HepG2 (cell line): ENCODE measurements around the gene DOCK1. TPM values are rescaled to one million over a fixed set of nuclear protein-coding genes. Genes with fewer than 3 reads are reported as not detected.

ENCODE experiments used
- ATAC-seq: fragments of 200-7000 bp; cut with Tn5 transposase; 3 replicates; pipeline ENCODE4 v1.9.1; 2020; ENCODE audit warnings: mild to moderate bottlenecking, moderate library complexity
- BruUV-seq: library from RNA; stranded (reverse); fragments of 400-500 nt; replicated peaks from 2 replicates; lab custom pipeline; 2021; lab: Mats Ljungman, UMichigan
- CTCF ChIA-PET: fragments of 300-600 bp; formaldehyde crosslinking; extraction: SDS; loops from one replicate; lab custom pipeline; 2021; ENCODE audit warnings: low total read pairs, inconsistent platforms, low intra/inter-chr PET ratio; lab: Yijun Ruan, JAX
- POLR2A ChIA-PET: fragments of 350-600 bp; sonication (Branson Sonifier 250); formaldehyde crosslinking; loops from one replicate; lab custom pipeline; 2020; ENCODE audit warnings: antibody characterized with exemption, inconsistent platforms; lab: Yijun Ruan, JAX
- DNase-seq: peaks from one replicate; pipeline ENCODE4 v3.0.0-alpha.2; 2015; ENCODE audit warnings: low spot score
- FAIRE-seq: peaks from 3 replicates; lab custom pipeline; 2011; peaks lifted over from hg19 to GRCh38; lab: Jason Lieb, UNC
- H2AFZ ChIP-seq: one replicate; pipeline ENCODE4 v1.6.1; 2011; ENCODE audit warnings: low read length, inconsistent platforms
- H3K27ac ChIP-seq: fragments of 300-600 bp; 3 replicates; pipeline ENCODE4 v1.8.0; 2011; ENCODE audit warnings: mixed run types, mild to moderate bottlenecking, mixed read lengths, low read length, inconsistent platforms; ENCODE audit not compliant: insufficient read depth; ENCODE audit errors: extremely low read length
- H3K27me3 ChIP-seq, 2 experiments: fragments of 200-600 bp in 1 of 2; 2 replicates in 1 of 2; 3 replicates in 1 of 2; pipeline versions ENCODE4 v1.6.0 to v1.8.0; 2011; ENCODE audit warnings: low read length in 2 of 2, mild to moderate bottlenecking in 2 of 2, moderate library complexity in 2 of 2, inconsistent platforms in 1 of 2; ENCODE audit not compliant: insufficient read depth in 2 of 2, control insufficient read depth in 1 of 2
- H3K36me3 ChIP-seq, 2 experiments: fragments of 200-600 bp in 1 of 2; replicated peaks in 1 of 2; 2 replicates in 1 of 2; 3 replicates in 1 of 2; pipeline versions ENCODE4 v1.5.1 to v1.8.0; 2011; ENCODE audit warnings: low read length in 2 of 2, inconsistent platforms in 1 of 2; ENCODE audit not compliant: insufficient read depth in 2 of 2, control insufficient read depth in 1 of 2
- H3K4me1 ChIP-seq: 2 replicates; pipeline ENCODE4 v1.5.1; 2012; ENCODE audit warnings: low read length, inconsistent platforms; ENCODE audit not compliant: insufficient read depth
- H3K4me2 ChIP-seq: 2 replicates; pipeline ENCODE4 v1.6.0; 2011; ENCODE audit warnings: low read depth, low read length, inconsistent platforms
- H3K4me3 ChIP-seq, 3 experiments: fragments of 200-600 bp in 1 of 3; sonication (generic), shearing (Covaris generic) in 1 of 3; replicated peaks in 1 of 3; 2 replicates each; pipeline ENCODE4 v1.5.1; 2011 to 2016; ENCODE audit warnings: low read length in 3 of 3, inconsistent platforms in 2 of 3, low read depth in 2 of 3, mild to moderate bottlenecking in 2 of 3, control low read depth in 1 of 3, mixed read lengths in 1 of 3; ENCODE audit not compliant: insufficient read depth in 1 of 3
- H3K79me2 ChIP-seq: one replicate; pipeline ENCODE4 v1.6.1; 2011; ENCODE audit warnings: low read length, inconsistent platforms; ENCODE audit not compliant: insufficient read depth
- H3K9ac ChIP-seq: 2 replicates; pipeline ENCODE4 v1.6.0; 2011; ENCODE audit warnings: mild to moderate bottlenecking, low read depth, low read length, inconsistent platforms; ENCODE audit not compliant: insufficient read depth
- H3K9me3 ChIP-seq: 2 replicates; pipeline ENCODE4 v1.5.1; 2012; ENCODE audit warnings: mild to moderate bottlenecking, low read length
- H4K20me1 ChIP-seq: 2 replicates; pipeline ENCODE4 v1.6.0; 2011; ENCODE audit warnings: inconsistent platforms, mild to moderate bottlenecking, low read length, moderate library complexity; ENCODE audit not compliant: insufficient read depth
- ELF4 ChIP-seq: sonication (generic); formaldehyde crosslinking; IDR thresholded peaks from 2 replicates; pipeline ENCODE4 v1.5.0; 2020; ENCODE audit warnings: missing genetic modification reagents, mild to moderate bottlenecking, moderate library complexity, borderline replicate concordance
- ETV6 ChIP-seq: sonication (generic); formaldehyde crosslinking; conservative IDR thresholded peaks from 2 replicates; pipeline ENCODE4 v1.4.0; 2020; ENCODE audit warnings: missing genetic modification reagents
- HDAC2 ChIP-seq: sonication (generic); formaldehyde crosslinking; IDR thresholded peaks from 2 replicates; pipeline ENCODE4 v1.4.0; 2020; ENCODE audit warnings: missing genetic modification reagents
- NPAS2 ChIP-seq: sonication (generic); formaldehyde crosslinking; IDR thresholded peaks from 2 replicates; pipeline ENCODE4 v1.8.0; 2022; ENCODE audit warnings: mild to moderate bottlenecking, missing genetic modification reagents, borderline replicate concordance
- STAG1 ChIP-seq: sonication (generic); formaldehyde crosslinking; IDR thresholded peaks from 2 replicates; pipeline ENCODE4 v1.4.0; 2020; ENCODE audit warnings: missing genetic modification reagents
- XRCC5 ChIP-seq: fragments of 200-400 bp; formaldehyde crosslinking; optimal IDR thresholded peaks from 2 replicates; pipeline ENCODE3; 2017; ENCODE audit warnings: mild to moderate bottlenecking, low read length
- ZNF350 ChIP-seq: sonication (generic); formaldehyde crosslinking; IDR thresholded peaks from 2 replicates; pipeline ENCODE4 v1.4.0; 2020; ENCODE audit warnings: mild to moderate bottlenecking, low read depth, missing genetic modification reagents, borderline replicate concordance
- WGBS: methylation state at CpG from one replicate; pipeline ENCODE4 v1.1.6; 2017; ENCODE audit warnings: low lambda C conversion rate; 5-methylcytosine and 5-hydroxymethylcytosine counted together
- in situ Hi-C: cut with HindIII; loops from 2 replicates; pipeline ENCODE4 v1.10.0; 2017; ENCODE audit warnings: low pct_unique_long_range_greater_than_20kb; ENCODE audit not compliant: extremely low pct_ligation_motif_present
- intact Hi-C: fragments of 100-400 bp; cut with micrococcal nuclease; formaldehyde crosslinking; loops from one replicate; pipeline ENCODE4 v1.10.0; 2022; ENCODE audit not compliant: unreplicated experiment
- polyA plus RNA-seq, 8 experiments: library from polyadenylated mRNA; depleted of rRNA in 3 of 8; stranded (reverse) in 7 of 8; unstranded in 1 of 8; fragments of >200 nt; fragmentation: Illumina TruSeq in 4 of 8; extraction: Trizol in 4 of 8; gene quantifications; 2 replicates each; pipeline versions ENCODE4 v1.2.1 to v1.2.3, GENCODE V29; 2011 to 2016; ENCODE audit warnings: low read depth in 4 of 8, missing spikeins in 1 of 8, mixed read lengths in 1 of 8; ENCODE audit not compliant: insufficient read depth in 1 of 8
- total RNA-seq, 5 experiments: library from RNA; depleted of rRNA; stranded (reverse); fragments of >200 nt; fragmentation: Illumina TruSeq; extraction: Trizol; gene quantifications; 2 replicates each; pipeline ENCODE4 v1.2.3, GENCODE V29; 2016; ENCODE audit warnings: low read depth in 1 of 5
- TF ChIP-seq, protein P1 (sequence below): sonication (generic); formaldehyde crosslinking; IDR thresholded peaks from 2 replicates; pipeline ENCODE4 v1.5.0; 2020; ENCODE audit warnings: mild to moderate bottlenecking, missing genetic modification reagents, moderate library complexity

DOCK1 gene
- total and polyA plus RNA-seq, 2 of the 13 experiments (the other 11 are each of a cell fraction or from before 2014, with no cell fraction given) = 8.3 to 25.5 TPM

GRCh38 chr10:127486355-127486754, 581.1 kb downstream of the DOCK1 start:
- intact Hi-C loops = no loop called here
- H3K4me2 ChIP-seq = no peak overlapping the region
- H3K4me3 ChIP-seq = no peak overlapping the region
- TF ChIP-seq ETV6 (CRISPR knock-in tag) (no peak), HDAC2 (CRISPR knock-in tag) (no peak)
- no peak for FAIRE-seq
- BruUV-seq = no TSS peak
- H4K20me1 ChIP-seq = no peaks in the 10 kb centered on the region
- no peak for ATAC-seq
- H3K9me3 ChIP-seq = no peaks in the 10 kb centered on the region
- WGBS = 21% methylated on average over 6 of the region's 6 CpGs
- no peak overlapping the region for H3K27ac ChIP-seq
- no peaks in the 10 kb centered on the region for H3K4me1 ChIP-seq
- H3K36me3 ChIP-seq = no peaks in the 10 kb centered on the region
- in situ Hi-C loops = no loop called here
- no peak for DNase-seq
- H2AFZ ChIP-seq = no peak overlapping the region
- CTCF ChIA-PET = no interaction called here
- H3K9ac ChIP-seq = no peak overlapping the region
- H3K79me2 ChIP-seq = no peaks in the 10 kb centered on the region
- POLR2A ChIA-PET = interaction anchor here (1.3 kb wide), 1 partner anchor 18 kb away, joined by 3 read pairs; no protein-coding TSS in a partner anchor
- peaks cover 0 to 13% of the 10 kb centered on the region in 2 experiments; a peak in 2 of 5 replicates for H3K27me3 ChIP-seq

DNA sequence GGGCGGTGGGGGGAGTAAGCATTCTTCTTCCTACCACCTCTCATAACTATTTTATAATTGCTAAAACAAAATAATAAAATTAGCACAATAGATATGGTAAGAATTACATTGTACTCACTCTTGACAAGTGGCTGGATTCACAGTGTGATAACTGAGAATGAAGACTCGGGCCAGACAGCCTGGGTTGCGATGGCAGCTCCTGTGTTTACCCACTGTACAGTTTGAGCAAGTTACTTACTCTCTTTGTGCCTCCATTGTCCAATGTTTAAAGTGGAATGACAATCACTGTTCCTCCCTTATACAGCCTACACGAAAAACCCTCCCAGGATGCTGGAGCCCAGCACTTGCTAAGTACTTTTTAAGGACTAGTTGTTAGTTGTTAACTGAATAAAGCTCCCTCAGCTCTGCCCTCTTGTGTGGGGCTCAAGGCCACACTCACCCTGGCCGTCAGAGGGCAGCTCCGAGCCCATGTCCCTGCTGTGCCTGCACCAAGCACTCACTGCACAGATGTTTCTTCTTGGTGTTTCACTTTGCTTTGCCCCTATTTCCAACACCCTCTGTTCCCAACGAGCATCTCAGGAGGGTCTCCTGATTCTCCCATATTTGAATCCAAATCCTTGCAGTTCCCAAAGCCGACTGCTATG, 587.5 kb downstream of the DOCK1 start:
- H3K4me1 ChIP-seq = no peaks in the 10 kb centered on the region
- DNase-seq = no peak
- FAIRE-seq = peak; percentile 51
- H3K9me3 ChIP-seq = no peaks in the 10 kb centered on the region
- CTCF ChIA-PET = no interaction called here
- H3K27me3 ChIP-seq = peaks cover 1 to 31% of the 10 kb centered on the region in 2 experiments; a peak in 3 of 5 replicates
- intact Hi-C loops = loop anchor here (2.0 kb wide), 1 partner anchor 362 kb away; no protein-coding TSS in a partner anchor
- TF ChIP-seq STAG1 (CRISPR knock-in tag) (peak; percentile 36), NPAS2 (CRISPR knock-in tag) (no peak), XRCC5 (peak; percentile 45), ELF4 (CRISPR knock-in tag) (no peak), ZNF350 (CRISPR knock-in tag) (no peak)
- TF ChIP-seq, protein P1, sequence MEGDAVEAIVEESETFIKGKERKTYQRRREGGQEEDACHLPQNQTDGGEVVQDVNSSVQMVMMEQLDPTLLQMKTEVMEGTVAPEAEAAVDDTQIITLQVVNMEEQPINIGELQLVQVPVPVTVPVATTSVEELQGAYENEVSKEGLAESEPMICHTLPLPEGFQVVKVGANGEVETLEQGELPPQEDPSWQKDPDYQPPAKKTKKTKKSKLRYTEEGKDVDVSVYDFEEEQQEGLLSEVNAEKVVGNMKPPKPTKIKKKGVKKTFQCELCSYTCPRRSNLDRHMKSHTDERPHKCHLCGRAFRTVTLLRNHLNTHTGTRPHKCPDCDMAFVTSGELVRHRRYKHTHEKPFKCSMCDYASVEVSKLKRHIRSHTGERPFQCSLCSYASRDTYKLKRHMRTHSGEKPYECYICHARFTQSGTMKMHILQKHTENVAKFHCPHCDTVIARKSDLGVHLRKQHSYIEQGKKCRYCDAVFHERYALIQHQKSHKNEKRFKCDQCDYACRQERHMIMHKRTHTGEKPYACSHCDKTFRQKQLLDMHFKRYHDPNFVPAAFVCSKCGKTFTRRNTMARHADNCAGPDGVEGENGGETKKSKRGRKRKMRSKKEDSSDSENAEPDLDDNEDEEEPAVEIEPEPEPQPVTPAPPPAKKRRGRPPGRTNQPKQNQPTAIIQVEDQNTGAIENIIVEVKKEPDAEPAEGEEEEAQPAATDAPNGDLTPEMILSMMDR = peak; percentile 62
- TF ChIP-seq, all 625 proteins: peak for 3
- no peaks in the 10 kb centered on the region for H4K20me1 ChIP-seq
- H3K4me3 ChIP-seq = no peak overlapping the region
- BruUV-seq = no TSS peak
- H3K9ac ChIP-seq = no peak overlapping the region
- peak; percentile 99 for ATAC-seq
- in situ Hi-C loops = no loop called here
- H3K79me2 ChIP-seq = no peaks in the 10 kb centered on the region
- no peak overlapping the region for H3K4me2 ChIP-seq
- no peak overlapping the region for H3K27ac ChIP-seq
- no peaks in the 10 kb centered on the region for H3K36me3 ChIP-seq
- H2AFZ ChIP-seq = no peak overlapping the region
- POLR2A ChIA-PET = no interaction called here
- WGBS = 5% methylated on average over 8 of the region's 8 CpGs
